Omental fat pad (tissue), 4 donors: ENCODE results near the gene KCNA3. TPM values are rescaled to one million over a fixed set of nuclear protein-coding genes. Genes with fewer than 3 reads are reported as not detected.

Source experiments
- ATAC-seq: fragments of 150-250 bp; one replicate; pipeline ENCODE4 v1.9.1; 2016; ENCODE audit warnings: mild to moderate bottlenecking, moderate library complexity; ENCODE audit not compliant: low FRiP score
- DNase-seq: peaks from one replicate; pipeline ENCODE4 v3.0.0-alpha.2; 2019; ENCODE audit warnings: low spot score
- CTCF ChIP-seq, 3 donors: fragments of 450-650 bp; IDR thresholded peaks; one replicate each; pipeline ENCODE4 v1.5.1; 2016 to 2017; ENCODE audit warnings: antibody characterized with exemption in 3 of 3, mild to moderate bottlenecking in 3 of 3, moderate library complexity in 2 of 3
- total RNA-seq, 4 donors: library from RNA; depleted of rRNA; stranded (reverse); fragments of >200 nt; gene quantifications; one replicate each; pipeline ENCODE4 v1.1.0, GENCODE V29; 2016

Gene KCNA3
- total RNA-seq, 4 donors from 2014 or later = 1.2 to 5.3 (median 3.3) TPM

DNA sequence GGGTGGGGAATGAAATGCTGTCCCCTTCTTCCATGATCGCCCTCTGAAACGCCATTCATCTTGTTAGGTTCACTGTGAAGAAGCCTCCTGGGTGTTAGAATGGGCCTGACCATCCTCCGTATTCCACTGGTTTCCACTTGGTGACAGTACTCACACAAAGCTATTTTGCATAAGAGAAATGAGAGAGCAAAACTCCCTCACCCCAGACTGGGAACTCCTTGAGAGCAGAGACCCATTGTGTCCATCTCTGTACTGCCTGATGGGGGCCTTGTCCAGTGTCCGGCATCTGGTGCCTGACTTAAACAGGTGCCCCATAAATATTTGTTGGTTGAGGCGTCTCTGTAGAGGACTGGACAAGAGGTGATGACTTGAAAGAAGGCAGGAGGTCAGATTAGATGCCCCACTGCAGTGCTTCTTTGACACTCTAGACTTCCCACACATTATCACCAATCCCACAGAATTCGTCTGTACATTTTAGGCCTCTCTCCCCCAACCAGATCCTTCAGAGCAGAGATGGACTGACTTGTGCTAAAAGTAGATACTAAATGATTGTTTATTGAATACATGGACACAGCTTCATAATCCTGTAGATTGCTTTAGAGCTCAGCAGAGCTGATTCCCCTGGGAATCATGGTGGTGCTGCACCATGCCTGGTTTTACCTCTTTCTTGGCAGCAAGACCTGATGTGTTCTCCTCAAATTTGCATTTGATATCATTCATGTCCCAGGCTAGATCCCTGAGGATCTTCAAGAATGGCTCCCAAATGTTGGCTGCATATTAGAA, 46.2 kb downstream of the KCNA3 start:
- DNase-seq (no peak), ATAC-seq (no peak)
- no peak for TF ChIP-seq CTCF (IDR thresholded peaks at IDR 0.05)

GRCh38 chr1:110627764-110628163, 47.0 kb downstream of the KCNA3 start:
- no peak for TF ChIP-seq CTCF (IDR thresholded peaks at IDR 0.05)
- DNase-seq (no peak), ATAC-seq (no peak)

- TF ChIP-seq CTCF (IDR thresholded peaks at IDR 0.05) = no peak
- no peak for ATAC-seq
- DNase-seq = no peak
Observed at GRCh38 chr1:110626889-110627288, 47.9 kb downstream of the KCNA3 start.

Other genes starting within 250 kb of the KCNA3 start
- gene PROK1, start 223.8 kb downstream of the KCNA3 start, total RNA-seq = 10 to 100 TPM in 1 of 4 donors, 1 to 10 TPM in 2, under 1 TPM in 1; 0.50 to 74.1 (median 2.6) TPM
- gene KCNA10, start 155.8 kb downstream of the KCNA3 start, total RNA-seq = not detected
- gene KCNA2, start 68.6 kb downstream of the KCNA3 start, total RNA-seq = 10 to 100 TPM in 1 of 4 donors, 1 to 10 TPM in 3; 1.9 to 29.8 (median 3.1) TPM
- 100 to 1,000 TPM in 2 of 4 donors, 10 to 100 TPM in 2; 58.8 to 204 (median 95.3) TPM for gene CD53, start 198.2 kb upstream of the KCNA3 start, total RNA-seq